Measurements from ENCODE around the gene TULP1.
A peak's percentile ranks its signal among the peaks of the same experiment; 100 is the strongest.

The TULP1 gene

DNA sequence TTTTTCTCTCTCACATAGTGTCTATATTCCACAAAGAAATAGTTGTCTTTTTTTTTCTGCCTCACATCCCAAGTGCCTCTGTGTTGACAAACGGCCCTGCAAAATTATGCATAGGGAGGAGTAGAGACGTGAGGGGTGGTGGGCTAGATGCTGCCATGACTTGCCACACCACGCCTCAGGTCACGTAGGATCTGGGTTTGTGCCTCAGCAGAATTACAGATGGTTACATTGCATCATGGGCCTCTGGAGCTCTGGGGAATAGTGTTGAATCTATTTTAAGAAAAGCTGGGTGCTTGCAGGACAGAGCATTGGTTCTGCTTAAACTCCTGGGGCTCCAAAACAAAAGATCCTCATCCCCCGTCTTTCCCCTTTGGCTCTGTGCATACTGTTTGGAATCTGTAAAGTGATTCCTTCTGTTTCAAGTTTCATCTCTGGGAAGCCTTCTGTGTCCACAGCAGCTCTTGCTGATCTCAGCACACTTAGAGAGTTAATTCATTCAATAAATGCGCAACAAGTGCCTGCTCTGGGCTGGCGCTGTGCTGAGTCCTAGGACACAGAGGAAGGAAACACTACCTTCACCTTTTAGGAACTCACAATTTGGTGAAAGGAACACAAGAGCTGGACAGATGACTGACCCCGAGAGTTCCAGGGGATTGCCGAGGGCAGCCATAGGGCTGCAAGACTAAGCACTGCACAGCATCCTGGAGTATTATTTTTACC is 58.1 kb downstream of the TULP1 start:
- no peak for DNase-seq

DNA sequence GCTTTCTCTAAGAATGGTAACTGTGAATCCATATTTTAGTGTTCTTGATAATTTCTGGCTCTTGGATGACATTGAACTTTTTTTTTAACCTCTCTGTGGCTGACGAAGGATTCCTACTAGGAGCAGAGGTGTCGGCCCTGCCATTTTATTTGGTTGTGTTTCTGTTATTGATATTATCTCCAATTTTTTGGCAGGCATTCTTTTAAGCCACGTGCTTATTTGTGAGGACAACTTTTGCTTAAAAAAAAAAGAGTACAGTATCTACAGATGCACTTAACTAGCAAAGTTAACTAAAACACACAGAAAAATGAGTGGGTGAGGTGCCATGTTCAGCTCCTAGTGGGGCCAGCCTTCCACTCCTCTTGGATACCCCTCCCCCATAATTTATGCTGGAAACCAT is 59.5 kb downstream of the TULP1 start:
- no peak for DNase-seq

DNA sequence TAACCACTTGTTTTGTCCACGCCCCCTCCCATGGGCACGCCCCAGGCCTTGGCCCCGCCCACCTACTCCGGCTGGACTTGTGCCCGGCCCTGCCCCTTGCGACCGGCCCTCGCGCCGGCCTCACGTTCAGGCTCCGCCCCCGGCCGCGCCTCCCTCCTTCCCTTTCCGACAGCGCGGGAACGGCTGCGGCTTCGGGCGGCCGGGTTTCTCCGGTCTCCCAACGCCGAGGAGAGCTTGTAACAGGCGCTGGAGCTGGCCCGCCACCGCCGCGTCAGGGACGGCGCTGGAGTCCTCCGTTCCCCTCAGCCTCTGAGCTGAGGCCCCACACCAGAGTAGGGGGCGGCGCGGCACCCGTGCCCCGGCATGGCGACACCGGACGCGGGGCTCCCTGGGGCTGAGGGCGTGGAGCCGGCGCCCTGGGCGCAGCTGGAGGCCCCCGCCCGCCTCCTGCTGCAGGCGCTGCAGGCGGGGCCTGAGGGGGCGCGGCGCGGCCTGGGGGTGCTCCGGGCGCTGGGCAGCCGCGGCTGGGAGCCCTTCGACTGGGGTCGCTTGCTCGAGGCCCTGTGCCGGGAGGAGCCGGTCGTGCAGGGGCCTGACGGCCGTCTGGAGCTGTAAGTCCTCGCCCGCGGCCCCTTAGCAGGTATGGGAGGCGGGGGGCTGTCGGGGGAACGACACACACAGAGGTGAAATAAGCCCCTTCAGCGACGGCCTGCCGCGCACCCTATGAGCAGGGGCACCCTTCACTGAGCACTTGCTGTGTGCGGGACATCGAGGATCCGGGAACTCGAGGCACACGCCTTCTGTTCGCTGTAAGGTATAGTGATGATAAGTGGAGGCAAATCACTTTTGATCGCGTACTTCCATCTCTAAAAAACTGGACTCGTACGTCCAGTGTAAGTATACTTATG is 60.3 kb downstream of the TULP1 start, which contains the start of gene FANCE:
FANCE (plus strand) TSS at position 156 of the 908 bp plus-strand sequence; CDS start at position 364, 208 bp downstream.
- DNase-seq, result peak; percentile 88

DNA sequence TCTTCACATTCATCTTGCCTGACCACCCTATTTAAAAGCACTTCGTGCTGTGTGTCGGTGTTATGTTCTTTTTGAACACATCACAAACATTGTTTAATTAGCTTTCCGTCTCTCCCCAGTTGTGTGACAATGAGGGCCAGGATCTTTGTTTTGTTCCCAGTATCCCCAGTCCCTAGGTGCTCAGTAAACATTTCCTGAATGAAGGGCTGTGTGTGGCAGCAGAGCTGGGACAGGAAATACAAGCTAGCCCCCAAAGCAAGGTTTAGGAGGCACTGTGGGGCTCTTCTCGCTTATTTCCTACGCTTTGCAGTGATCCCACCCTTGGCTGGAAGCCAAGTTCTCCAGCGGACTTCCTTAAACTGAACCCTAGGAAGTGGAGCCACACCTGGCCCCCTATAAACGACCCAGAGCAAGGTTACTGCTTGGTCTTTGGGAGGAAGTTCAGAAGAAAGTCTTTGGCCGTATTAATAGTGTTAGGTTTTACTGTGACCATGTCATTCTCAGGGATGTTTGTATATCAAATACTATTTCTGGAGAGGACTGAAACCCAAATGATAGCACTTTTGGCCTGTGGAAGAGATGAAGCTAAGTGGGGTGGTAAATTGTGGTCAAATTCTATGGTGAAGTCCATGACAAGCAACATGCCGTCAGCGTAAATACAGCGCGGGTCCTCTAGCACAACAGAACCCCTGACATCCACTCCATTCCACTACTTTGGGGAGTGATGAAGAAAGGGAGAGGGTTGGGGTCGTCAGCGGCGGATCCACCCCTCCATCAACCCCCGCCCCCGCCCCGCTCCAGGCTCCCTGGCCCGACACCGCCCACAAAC is 61.1 kb downstream of the TULP1 start:
- no peak for DNase-seq

DNA sequence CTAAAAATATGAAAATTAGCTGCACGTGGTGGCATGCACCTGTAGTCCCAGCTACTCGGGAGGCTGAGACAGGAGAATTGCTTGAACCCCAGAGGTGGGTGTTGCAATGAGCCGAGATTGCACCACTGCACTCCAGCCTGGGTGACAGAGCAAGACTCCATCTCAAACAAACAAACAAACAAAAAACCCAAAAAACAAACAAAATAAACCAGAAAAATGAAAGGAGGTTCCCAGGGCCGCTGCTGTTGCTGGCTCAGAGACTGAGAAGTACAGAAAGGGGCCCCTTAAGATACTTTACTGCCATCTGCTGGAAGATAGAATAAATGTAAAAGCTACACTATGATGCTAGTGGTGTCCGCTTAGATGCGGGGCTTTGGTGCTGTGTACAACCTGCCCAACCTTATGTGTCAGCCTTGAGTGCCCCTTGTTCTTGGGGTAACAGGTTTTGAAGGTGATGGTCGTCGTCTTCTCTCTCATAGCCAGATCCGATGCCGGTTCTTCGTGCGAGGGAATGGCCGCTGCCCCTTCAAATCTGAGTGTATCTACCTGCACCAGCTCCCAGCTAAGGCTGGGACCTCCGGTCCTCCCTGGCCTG is 63.3 kb downstream of the TULP1 start:
- peak; percentile 71 for DNase-seq

DNA sequence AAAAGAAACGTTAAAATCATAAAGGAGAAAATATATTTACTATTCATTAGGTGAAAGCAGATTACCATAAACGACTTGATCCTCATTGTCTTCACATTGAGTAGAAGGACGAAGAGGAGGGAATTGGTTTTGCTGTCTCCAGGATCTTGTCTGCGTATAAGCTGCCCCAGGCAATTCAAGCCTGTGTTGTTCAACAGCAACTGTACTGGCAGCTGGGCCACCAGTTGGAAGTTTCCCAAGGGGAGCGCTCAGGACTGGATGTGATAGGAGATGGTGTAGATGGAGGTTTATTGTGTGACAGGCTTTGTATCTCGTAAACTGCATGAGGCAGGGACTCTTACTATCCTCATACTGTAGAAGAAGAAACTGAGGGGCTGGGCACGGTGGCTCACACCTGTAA is 64.5 kb downstream of the TULP1 start:
- DNase-seq, result no peak

All from fibroblast of upper back skin (primary cell).